ENCODE data around the gene ADO.
"Not testable (repeated sequence)": the region's sequence is repeated elsewhere in the genome, so short reads cannot be mapped to it uniquely, and the experiment has no call there.

The ADO gene

DNA sequence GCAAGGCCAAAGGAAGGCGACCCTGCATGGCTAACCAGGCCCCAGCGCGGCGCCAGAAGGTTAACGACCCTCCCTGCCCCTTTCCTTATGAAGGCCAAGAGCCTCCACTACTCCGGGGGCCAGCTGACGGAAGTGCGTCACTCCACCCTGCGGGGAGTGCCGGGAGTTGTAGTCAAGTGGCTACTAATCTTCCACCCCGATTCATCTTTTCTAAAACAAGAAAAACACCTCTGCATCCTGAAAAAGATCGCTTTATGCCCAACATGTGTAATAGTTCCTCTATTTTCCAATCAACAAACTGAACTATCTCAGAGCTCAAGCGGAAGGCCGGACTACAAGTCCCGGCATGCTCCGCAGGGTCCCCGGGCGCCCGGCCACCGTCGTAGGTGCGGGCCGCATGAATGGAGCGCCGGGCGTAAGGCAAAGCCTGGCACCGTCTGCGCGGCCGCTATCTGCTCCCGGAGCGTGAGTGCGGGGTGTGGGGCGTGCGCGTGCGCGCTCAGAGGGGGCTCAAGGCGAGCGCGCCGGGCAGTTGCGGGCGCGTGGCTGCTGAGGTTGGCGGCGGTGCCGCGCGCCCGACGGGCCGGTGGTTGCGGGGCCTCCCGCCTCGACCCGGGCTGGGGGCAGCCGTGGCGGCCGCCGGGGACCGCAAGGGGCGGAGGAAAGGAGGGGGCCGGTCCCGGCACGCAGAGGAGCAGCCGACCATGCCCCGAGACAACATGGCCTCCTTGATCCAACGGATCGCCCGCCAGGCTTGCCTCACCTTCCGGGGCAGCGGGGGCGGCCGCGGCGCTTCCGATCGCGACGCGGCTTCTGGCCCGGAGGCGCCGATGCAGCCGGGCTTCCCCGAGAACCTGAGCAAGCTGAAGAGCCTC is at the start of gene ADO:
TSS of gene ADO (plus strand) at position 365 of the 875 bp plus-strand sequence. CDS start at position 705, 340 bp downstream.
- peak; percentile 68 for DNase-seq (ENCODE audit: low read depth in 2 of 2)

- DNase-seq (ENCODE audit: low read depth in 2 of 2): no peak
Measured at GRCh38 chr10:62754963-62755362, 49.6 kb upstream of the ADO start.

- DNase-seq (ENCODE audit: low read depth in 2 of 2): no peak
Measured at GRCh38 chr10:62755662-62756653, 48.6 kb upstream of the ADO start.

DNA sequence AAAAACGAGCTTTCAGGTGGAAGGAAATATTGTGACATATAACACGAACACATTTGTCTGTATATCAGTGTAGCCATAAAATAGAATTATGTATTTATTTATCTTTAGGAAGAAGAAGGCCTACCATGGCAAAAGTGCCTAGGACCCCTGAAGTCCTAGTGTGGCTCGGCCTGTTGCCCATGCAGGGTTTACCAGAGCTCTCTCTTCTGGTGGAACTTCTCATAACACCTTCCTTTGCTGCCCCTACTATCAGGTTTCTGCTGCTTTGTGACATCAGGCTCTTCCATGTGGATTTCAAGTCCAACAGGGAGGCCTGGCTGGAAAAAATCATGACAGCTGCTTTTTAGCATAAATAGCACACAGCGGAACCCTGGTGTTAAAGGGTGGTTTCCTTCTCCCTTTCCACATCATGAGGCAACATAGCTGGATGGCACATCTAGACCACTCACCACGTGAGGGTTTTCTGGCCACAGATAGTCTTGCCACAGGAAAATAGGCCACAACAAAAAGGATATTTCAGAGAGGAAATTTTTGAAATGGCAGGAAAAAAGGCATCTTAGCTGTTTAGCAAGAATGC is 44.8 kb upstream of the ADO start:
- no peak for DNase-seq (ENCODE audit: low read depth in 2 of 2)

DNA sequence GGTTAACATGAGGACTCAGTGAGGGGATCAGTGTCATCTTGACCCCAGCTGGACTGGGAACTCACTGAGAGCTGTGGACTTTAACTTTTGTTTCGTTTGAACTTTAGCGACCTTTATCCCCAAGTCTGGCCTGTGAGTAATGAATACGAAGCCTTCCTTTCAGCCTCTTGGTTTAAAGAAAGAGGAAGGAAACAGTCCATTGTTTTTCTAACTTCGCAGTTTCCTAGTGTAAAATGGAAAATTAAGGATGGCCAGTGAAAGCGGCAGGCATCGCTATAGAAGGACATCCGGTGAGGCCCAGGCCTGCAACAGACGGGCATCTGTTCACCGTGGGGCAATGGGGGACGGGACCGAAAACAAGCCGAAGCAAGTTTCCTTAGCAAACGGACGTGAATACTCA is 44.1 kb upstream of the ADO start:
- no peak for DNase-seq (ENCODE audit: low read depth in 2 of 2)

- DNase-seq (ENCODE audit: low read depth in 2 of 2): no peak
Measured at GRCh38 chr10:62761115-62761514, 43.4 kb upstream of the ADO start.

GRCh38 chr10:62763155-62763554 is 41.4 kb upstream of the ADO start:
- no peak for DNase-seq (ENCODE audit: low read depth in 2 of 2)

GRCh38 chr10:62764011-62764410 is 40.5 kb upstream of the ADO start:
- DNase-seq (ENCODE audit: low read depth in 2 of 2): no peak

DNA sequence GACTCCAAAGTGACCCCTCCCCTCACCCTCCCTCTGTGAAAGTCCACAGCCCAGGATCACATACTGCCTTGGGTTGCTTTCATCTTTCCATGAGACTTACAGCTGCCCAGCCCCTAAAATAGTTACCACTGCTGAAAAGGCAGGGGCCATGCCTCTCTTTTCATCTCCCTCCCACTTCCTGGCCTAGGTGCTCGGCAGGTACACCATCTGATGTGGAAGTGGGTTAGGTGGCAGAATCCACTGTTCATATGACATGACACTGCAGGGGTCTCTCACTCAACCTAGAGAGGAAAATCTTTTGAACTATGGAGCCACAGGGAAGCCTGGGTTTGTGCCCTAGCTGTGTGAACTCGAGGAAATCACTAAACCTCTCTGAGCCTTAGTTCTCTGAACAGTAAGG is 38.8 kb upstream of the ADO start:
- no peak for DNase-seq (ENCODE audit: low read depth in 2 of 2)

- no peak for DNase-seq (ENCODE audit: low read depth in 2 of 2)
Measured at GRCh38 chr10:62766386-62766785, 38.1 kb upstream of the ADO start.

- no peak for DNase-seq (ENCODE audit: low read depth in 2 of 2)
Measured at GRCh38 chr10:62769574-62770242, 34.8 kb upstream of the ADO start.

DNA sequence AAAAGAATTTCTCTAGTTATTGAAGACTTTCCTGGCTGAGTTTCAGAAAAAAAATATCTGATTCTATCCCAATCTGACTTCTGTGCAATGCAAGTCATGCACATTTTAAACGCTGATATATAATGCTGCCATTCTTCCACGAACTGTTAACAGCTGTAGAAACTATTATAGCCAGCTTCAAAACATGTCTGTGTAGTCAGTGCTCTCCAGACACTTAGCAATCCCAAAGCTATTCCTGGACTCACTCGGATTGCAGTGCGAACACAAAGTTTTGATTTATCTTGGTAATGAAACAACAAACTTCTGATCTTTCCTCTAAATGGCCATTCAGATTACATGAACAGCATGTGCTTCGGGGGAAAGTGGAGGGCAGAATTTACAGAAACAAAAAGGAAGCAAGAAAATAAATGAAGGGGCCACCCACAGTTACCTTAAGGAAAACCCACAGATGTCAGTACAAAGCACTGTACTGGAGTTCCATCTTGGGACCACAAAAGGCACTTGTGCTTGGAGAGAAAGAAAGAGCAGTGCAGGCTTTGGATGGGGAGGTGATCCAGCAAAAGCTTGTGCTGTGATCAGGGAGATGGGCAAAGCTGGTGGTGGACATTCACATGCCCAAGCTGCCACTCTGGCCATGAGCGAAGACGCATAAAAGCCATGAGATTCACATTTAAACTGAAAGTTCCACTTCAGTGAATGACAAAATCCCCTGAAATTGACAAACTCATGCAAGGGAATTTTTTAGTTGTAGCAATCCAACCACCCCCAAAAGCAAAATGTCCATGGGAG is 32.1 kb upstream of the ADO start:
- no peak for DNase-seq (ENCODE audit: low read depth in 2 of 2)

DNA sequence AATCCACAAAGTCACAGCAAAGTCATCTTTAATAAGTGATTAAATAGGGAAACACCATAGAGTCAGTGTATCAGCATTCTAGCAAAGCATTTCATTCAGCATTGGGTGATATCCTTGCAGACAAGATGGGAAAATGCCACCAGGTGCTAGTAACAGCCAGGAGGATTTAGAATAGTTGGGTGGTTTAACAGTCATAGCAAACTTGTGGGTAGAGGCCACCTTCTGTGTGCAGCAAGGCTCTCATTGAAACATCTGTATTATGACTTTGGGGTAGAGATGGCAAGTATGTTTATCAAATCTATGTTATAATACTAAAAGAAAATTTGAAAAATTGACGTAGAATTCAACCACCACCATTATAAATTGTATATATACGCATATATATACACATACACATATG is 26.4 kb upstream of the ADO start:
- no peak for DNase-seq (ENCODE audit: low read depth in 2 of 2)

DNA sequence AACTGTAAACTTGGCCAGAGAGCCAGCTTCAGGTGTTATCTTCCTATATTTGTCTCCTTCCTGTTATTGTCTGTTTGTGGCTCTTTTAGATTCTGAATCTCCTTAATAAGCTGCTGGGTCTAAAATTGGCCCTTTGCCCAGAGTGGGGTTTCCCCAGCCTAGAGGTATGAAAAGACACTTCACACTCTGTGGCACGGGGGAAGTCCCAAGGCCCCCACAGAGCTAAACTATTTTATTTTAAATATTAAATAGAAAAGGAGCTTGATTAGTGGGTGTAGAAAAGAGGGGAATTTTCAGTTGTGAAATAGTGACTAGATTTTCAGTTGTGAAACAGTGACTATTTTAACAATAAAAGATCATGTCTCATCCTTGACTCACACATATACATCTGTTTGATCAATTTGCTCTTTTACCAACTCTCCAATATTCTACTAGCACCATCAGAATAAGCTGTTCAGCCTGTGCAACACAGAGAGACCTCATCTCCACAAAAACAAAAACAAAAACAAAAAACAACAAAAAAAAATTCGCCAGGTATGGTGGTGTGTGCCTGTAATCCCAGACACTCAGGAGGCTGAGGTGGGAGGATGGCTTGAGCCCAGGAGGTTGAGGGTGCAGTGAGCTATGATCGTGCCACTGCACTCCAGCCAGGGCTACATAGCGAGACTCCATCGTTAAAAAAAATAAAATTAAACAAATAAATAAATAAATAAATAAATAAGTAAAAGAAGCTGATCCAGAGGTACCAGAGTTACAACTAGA is 24.9 kb upstream of the ADO start:
- peak; percentile 78 to 81 for DNase-seq (ENCODE audit: low read depth in 2 of 2)

- DNase-seq (ENCODE audit: low read depth in 2 of 2): not testable (repeated sequence)
Measured at GRCh38 chr10:62784537-62784936, 20.0 kb upstream of the ADO start.

GRCh38 chr10:62788285-62788684 is 16.2 kb upstream of the ADO start:
- DNase-seq (ENCODE audit: low read depth in 2 of 2): not testable (repeated sequence)

DNA sequence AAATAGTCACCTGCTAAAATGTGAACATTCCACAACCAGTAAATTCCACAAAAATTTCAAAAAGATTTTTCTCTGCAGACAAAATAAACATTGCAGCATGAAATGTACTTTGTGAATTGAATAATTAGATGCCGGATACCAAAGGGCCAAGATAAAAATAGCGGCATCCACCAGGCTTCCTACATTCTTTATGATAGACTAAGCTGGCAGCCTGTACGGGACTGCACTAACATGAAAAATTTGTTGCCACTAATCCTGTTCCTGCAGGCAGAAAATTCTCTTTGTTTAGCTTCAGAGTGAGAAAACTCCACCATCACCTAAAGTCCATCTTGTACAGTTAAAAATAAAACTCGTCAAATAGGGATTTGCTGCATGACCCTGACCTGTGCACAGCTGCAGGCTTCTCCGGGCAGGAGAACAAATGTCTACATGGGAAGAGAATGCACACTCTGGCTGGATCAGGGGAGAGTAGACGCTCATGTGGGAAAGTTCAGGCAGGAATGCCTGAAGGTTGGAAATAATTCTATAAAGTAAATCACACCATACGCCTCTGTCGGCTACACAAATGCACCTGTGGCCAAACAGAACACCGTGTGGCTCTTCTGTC is 15.6 kb upstream of the ADO start:
- DNase-seq (ENCODE audit: low read depth in 2 of 2): no peak

GRCh38 chr10:62790019-62790555 is 14.4 kb upstream of the ADO start:
- no peak for DNase-seq (ENCODE audit: low read depth in 2 of 2)

- no peak for DNase-seq (ENCODE audit: low read depth in 2 of 2)
Measured at GRCh38 chr10:62790571-62790970, 13.9 kb upstream of the ADO start.

Measured in stimulated activated CD4-positive, alpha-beta T cell treated with anti-CD3 and anti-CD28 coated beads, Interleukin-15, amount 100 ng/mL, for 48 hours (primary cell).